Measurements from ENCODE around the gene MRGPRF. TPM values are rescaled to one million over a fixed set of nuclear protein-coding genes. Genes with fewer than 3 reads are reported as not detected.

The MRGPRF gene
- total RNA-seq, 1 experiment from 2014 or later, result not detected

- ChIA-PET POLR2A (ENCODE audit: unreplicated experiment) (no interaction called here), CTCF (no interaction called here)
- no peak for DNase-seq
- no peak overlapping the region for H2AFZ ChIP-seq (ENCODE audit: low read length)
- H3K4me3 ChIP-seq (ENCODE audit: low read length), result no peak overlapping the region
- H3K9ac ChIP-seq (ENCODE audit: low read length), result no peak overlapping the region
- no TSS peak for BruUV-seq (replicated peaks)
- ATAC-seq, result no peak
- no peaks in the 10 kb centered on the region for H3F3A ChIP-seq (ENCODE audit: low read length, unreplicated experiment)
- intact Hi-C loops (cut with micrococcal nuclease), result no loop called here
- no peaks in the 10 kb centered on the region for H3K36me3 ChIP-seq (ENCODE audit: low read depth, low read length)
- H3K27ac ChIP-seq (ENCODE audit: low read length), result no peak overlapping the region
- H3K9me3 ChIP-seq (ENCODE audit: low read length), result no peaks in the 10 kb centered on the region
- no peak overlapping the region for H3K4me2 ChIP-seq (ENCODE audit: low read length)
- H3K79me2 ChIP-seq (ENCODE audit: low read length), result peaks cover 60% of the 10 kb centered on the region
- H3K9me2 ChIP-seq (replicated peaks; ENCODE audit: low read length), result no peaks in the 10 kb centered on the region
- TF ChIP-seq EZH2 (IDR thresholded peaks at IDR 0.05; ENCODE audit: low read length, unreplicated experiment), result no peak
- no peak for TF ChIP-seq EZH2phosphoT487 (IDR thresholded peaks at IDR 0.05; ENCODE audit: borderline replicate concordance, low read length)
- no peak for TF ChIP-seq CTCF (conservative IDR thresholded peaks at IDR 0.05; ENCODE audit: low read depth, low read length)
- peaks cover 15% of the 10 kb centered on the region for H3K4me1 ChIP-seq (ENCODE audit: insufficient read depth, low read length)
- no peaks in the 10 kb centered on the region for H3K27me3 ChIP-seq (ENCODE audit: low read length)
- no peaks in the 10 kb centered on the region for H4K20me1 ChIP-seq (ENCODE audit: low read length)
Measured at GRCh38 chr11:69052343-69053168, 39.5 kb upstream of the MRGPRF start.

GRCh38 chr11:69051381-69052342, 38.6 kb upstream of the MRGPRF start:
- Histone ChIP-seq H3F3A (ENCODE audit: low read length, unreplicated experiment) (no peaks in the 10 kb centered on the region), H3K9ac (ENCODE audit: low read length) (no peak overlapping the region), H3K9me3 (ENCODE audit: low read length) (no peaks in the 10 kb centered on the region), H2AFZ (ENCODE audit: low read length) (no peak overlapping the region), H3K79me2 (ENCODE audit: low read length) (peaks cover 60% of the 10 kb centered on the region), H3K4me2 (ENCODE audit: low read length) (no peak overlapping the region), H3K27me3 (ENCODE audit: low read length) (no peaks in the 10 kb centered on the region), H3K27ac (ENCODE audit: low read length) (no peak overlapping the region), H3K36me3 (ENCODE audit: low read depth, low read length) (no peaks in the 10 kb centered on the region), H3K4me1 (ENCODE audit: insufficient read depth, low read length) (peaks cover 15% of the 10 kb centered on the region), H4K20me1 (ENCODE audit: low read length) (no peaks in the 10 kb centered on the region), H3K9me2 (replicated peaks; ENCODE audit: low read length) (no peaks in the 10 kb centered on the region), H3K4me3 (ENCODE audit: low read length) (no peak overlapping the region)
- ATAC-seq, result no peak
- DNase-seq, result no peak
- ChIA-PET CTCF (no interaction called here), POLR2A (ENCODE audit: unreplicated experiment) (interaction anchor here (0.6 kb wide), 1 partner anchor 246 kb away, joined by 5 read pairs; no protein-coding TSS in a partner anchor)
- no TSS peak for BruUV-seq (replicated peaks)
- intact Hi-C loops (cut with micrococcal nuclease), result no loop called here
- no peak for TF ChIP-seq CTCF (conservative IDR thresholded peaks at IDR 0.05; ENCODE audit: low read depth, low read length)
- no peak for TF ChIP-seq EZH2 (IDR thresholded peaks at IDR 0.05; ENCODE audit: low read length, unreplicated experiment)
- TF ChIP-seq EZH2phosphoT487 (IDR thresholded peaks at IDR 0.05; ENCODE audit: borderline replicate concordance, low read length), result no peak
